Right cardiac atrium (tissue), 5 donors: ENCODE results near the gene CDX2. TPM values are rescaled to one million over a fixed set of nuclear protein-coding genes. Genes with fewer than 3 reads are reported as not detected.
A peak's percentile ranks its signal among the peaks of the same experiment; 100 is the strongest.
"Not testable (repeated sequence)": the region's sequence is repeated elsewhere in the genome, so short reads cannot be mapped to it uniquely, and the experiment has no call there.

Experiments used
- ATAC-seq, 2 donors: fragments of 200-7000 bp; cut with Tn5 transposase; one replicate each; pipeline versions ENCODE4 v1.8.0 to v1.9.1; 2020; ENCODE audit warnings: moderate library complexity in 2 of 2, mild to moderate bottlenecking in 1 of 2
- DNase-seq, 3 donors: peaks; one replicate each; pipeline ENCODE4 v3.0.0-alpha.2; 2020
- H3K27ac ChIP-seq: one replicate; pipeline ENCODE4 v1.5.1; 2013; ENCODE audit warnings: mild to moderate bottlenecking, low read length, control low read depth, moderate library complexity
- H3K27me3 ChIP-seq: one replicate; pipeline ENCODE4 v1.6.1; 2013; ENCODE audit not compliant: control insufficient read depth, insufficient read depth
- H3K4me1 ChIP-seq: one replicate; pipeline ENCODE4 v1.6.1; 2013; ENCODE audit warnings: low read length; ENCODE audit not compliant: control insufficient read depth, insufficient read depth
- H3K4me3 ChIP-seq: one replicate; pipeline ENCODE4 v1.5.1; 2013; ENCODE audit warnings: low read length, control low read depth
- H3K9me3 ChIP-seq: one replicate; pipeline ENCODE4 v1.6.1; 2013; ENCODE audit warnings: low read length; ENCODE audit not compliant: control insufficient read depth
- WGBS: extraction: QIAGEN DNeasy Blood & Tissue Kit; methylation state at CpG from one replicate; pipeline ENCODE4 v1.1.7; 2013; 5-methylcytosine and 5-hydroxymethylcytosine counted together
- intact Hi-C, 4 donors: fragments of 100-400 bp; cut with DNase I; formaldehyde crosslinking; loops; one replicate each; pipeline versions ENCODE4 v1.11.0 to v1.14.0; 2022 to 2023
- long read RNA-seq, 4 donors: library from polyadenylated mRNA; unstranded; transcript quantifications; one replicate each; pipeline ENCODE4 v2.0.0, GENCODE V29; 2020 to 2021
- polyA plus RNA-seq: library from polyadenylated mRNA; stranded (reverse); fragments of 200-250 nt; gene quantifications from one replicate; pipeline ENCODE4 v1.2.3, GENCODE V29; 2013
- total RNA-seq, 4 donors: library from RNA; stranded (reverse); fragmentation: NEBNext Ultra II Directional; extraction: Animal tissue kit (Norgen Biotek cat#: 25700); gene quantifications; one replicate each; pipeline ENCODE4 v1.2.1, GENCODE V29; 2021
- donor health status: healthy with polysubstance abuse.
- donor health status: DM: no; HTN: yes; CAD: no.
- donor health status: DM: no; HTN: no; CAD: no.
- donor health status: DM: no; HTN: yes; CAD: no; lungs with severe emphysema.
- donor health status: DM: yes; HTN: yes; CAD: no.

CDX2 gene
- total RNA-seq (not detected), polyA plus RNA-seq (not detected)
- long read RNA-seq, donor 1, result 0 reads
- long read RNA-seq, donor 2, result 0 reads
- long read RNA-seq, donor 3, result 0 reads
- long read RNA-seq, donor 4, result 0 reads

- peaks cover 4% of the 10 kb centered on the region for H3K4me1 ChIP-seq
- DNase-seq, result no peak
- no peak within 1 kb of the TSS for H3K27ac ChIP-seq
- no peak for ATAC-seq
- no peaks in the 10 kb centered on the region for H3K27me3 ChIP-seq
- 4% methylated on average over 34 of the region's 34 CpGs for WGBS
- intact Hi-C loops, result no loop called here
- H3K9me3 ChIP-seq, result no peaks in the 10 kb centered on the region
- no peak within 1 kb of the TSS for H3K4me3 ChIP-seq
Observed at GRCh38 chr13:27969082-27969865, at the start of gene CDX2. CDX2 (minus strand) TSS chr13:27969315; CDS start chr13:27969006, 309 bp downstream.

GRCh38 chr13:28014301-28014700 lies 45.2 kb upstream of the CDX2 start:
- Histone ChIP-seq H3K27ac (no peak overlapping the region), H3K4me3 (no peak overlapping the region), H3K9me3 (no peaks in the 10 kb centered on the region), H3K4me1 (no peaks in the 10 kb centered on the region), H3K27me3 (no peaks in the 10 kb centered on the region)
- 47% methylated on average over 3 of the region's 3 CpGs for WGBS
- ATAC-seq (no peak), DNase-seq (no peak)
- intact Hi-C loops, result no loop called here

- DNase-seq (no peak), ATAC-seq (no peak)
- intact Hi-C loops, result no loop called here
- Histone ChIP-seq H3K4me1 (no peaks in the 10 kb centered on the region), H3K27ac (no peak overlapping the region), H3K9me3 (no peaks in the 10 kb centered on the region), H3K4me3 (no peak overlapping the region), H3K27me3 (no peaks in the 10 kb centered on the region)
- 82% methylated on average over 1 of the region's 1 CpG for WGBS
Observed at GRCh38 chr13:28013482-28013881, 44.4 kb upstream of the CDX2 start.

GRCh38 chr13:28012896-28013295 lies 43.8 kb upstream of the CDX2 start:
- Histone ChIP-seq H3K9me3 (no peaks in the 10 kb centered on the region), H3K27ac (no peak overlapping the region), H3K4me3 (no peak overlapping the region), H3K27me3 (no peaks in the 10 kb centered on the region), H3K4me1 (no peaks in the 10 kb centered on the region)
- no peak for DNase-seq
- intact Hi-C loops, result no loop called here
- ATAC-seq, result no peak

GRCh38 chr13:28012383-28012782 lies 43.3 kb upstream of the CDX2 start:
- DNase-seq, result no peak
- Histone ChIP-seq H3K4me1 (no peaks in the 10 kb centered on the region), H3K27ac (no peak overlapping the region), H3K4me3 (no peak overlapping the region), H3K9me3 (no peaks in the 10 kb centered on the region), H3K27me3 (no peaks in the 10 kb centered on the region)
- intact Hi-C loops, result no loop called here
- 87% methylated on average over 4 of the region's 4 CpGs for WGBS
- no peak for ATAC-seq

- intact Hi-C loops, result no loop called here
- 73% methylated on average over 5 of the region's 5 CpGs for WGBS
- Histone ChIP-seq H3K4me3 (no peak overlapping the region), H3K27me3 (no peaks in the 10 kb centered on the region), H3K27ac (no peak overlapping the region), H3K4me1 (no peaks in the 10 kb centered on the region), H3K9me3 (no peaks in the 10 kb centered on the region)
- no peak for ATAC-seq
- DNase-seq, result no peak
Observed at GRCh38 chr13:28010046-28010445, 40.9 kb upstream of the CDX2 start.

GRCh38 chr13:28005016-28005415 lies 35.9 kb upstream of the CDX2 start:
- DNase-seq, H3K9me3 ChIP-seq, intact Hi-C loops, H3K4me3 ChIP-seq, H3K27me3 ChIP-seq, H3K27ac ChIP-seq, ATAC-seq, H3K4me1 ChIP-seq: not testable (repeated sequence)
- WGBS, result 95% methylated on average over 13 of the region's 13 CpGs

GRCh38 chr13:28002886-28003698 lies 34.0 kb upstream of the CDX2 start:
- no peaks in the 10 kb centered on the region for H3K4me1 ChIP-seq
- WGBS, result 86% methylated on average over 6 of the region's 6 CpGs
- H3K4me3 ChIP-seq, result no peak overlapping the region
- no peaks in the 10 kb centered on the region for H3K9me3 ChIP-seq
- ATAC-seq (no peak), DNase-seq (no peak)
- intact Hi-C loops, result no loop called here
- no peak overlapping the region for H3K27ac ChIP-seq
- no peaks in the 10 kb centered on the region for H3K27me3 ChIP-seq

- H3K9me3 ChIP-seq, result no peaks in the 10 kb centered on the region
- DNase-seq, result peak in 1 of 3 donors; percentile 49
- no peaks in the 10 kb centered on the region for H3K4me1 ChIP-seq
- 82% methylated on average over 20 of the region's 20 CpGs for WGBS
- H3K4me3 ChIP-seq, result no peak overlapping the region
- no peaks in the 10 kb centered on the region for H3K27me3 ChIP-seq
- no peak overlapping the region for H3K27ac ChIP-seq
- intact Hi-C loops, result no loop called here
- ATAC-seq, result peak in 1 of 2 donors; percentile 38
Observed at GRCh38 chr13:28001837-28002473, 32.8 kb upstream of the CDX2 start.

GRCh38 chr13:28001049-28001448 lies 31.9 kb upstream of the CDX2 start:
- DNase-seq (peak in 1 of 3 donors; percentile 60), ATAC-seq (peak in 1 of 2 donors; percentile 20)
- Histone ChIP-seq H3K27ac (no peak overlapping the region), H3K4me3 (no peak overlapping the region), H3K27me3 (no peaks in the 10 kb centered on the region), H3K9me3 (no peaks in the 10 kb centered on the region), H3K4me1 (no peaks in the 10 kb centered on the region)
- WGBS, result 86% methylated on average over 11 of the region's 11 CpGs
- intact Hi-C loops, result no loop called here

- WGBS, result 31% methylated on average over 5 of the region's 5 CpGs
- intact Hi-C loops, result no loop called here
- no peaks in the 10 kb centered on the region for H3K4me1 ChIP-seq
- no peak overlapping the region for H3K27ac ChIP-seq
- no peak overlapping the region for H3K4me3 ChIP-seq
- H3K9me3 ChIP-seq, result no peaks in the 10 kb centered on the region
- no peak for ATAC-seq
- DNase-seq, result no peak
- no peaks in the 10 kb centered on the region for H3K27me3 ChIP-seq
Observed at GRCh38 chr13:28000567-28000966, 31.5 kb upstream of the CDX2 start.
